ENCODE results near the gene MKNK2. TPM values are rescaled to one million over a fixed set of nuclear protein-coding genes. Genes with fewer than 3 reads are reported as not detected.

Gene MKNK2
- total and polyA plus RNA-seq, 3 experiments from 2014 or later, result 50.8 to 147 (median 137) TPM

GRCh38 chr19:2054763-2055162 lies 3.7 kb upstream of the MKNK2 start:
- H3K27ac ChIP-seq (ENCODE audit: low read depth, low read length), result no peak overlapping the region
- Mint-ChIP-seq H3K9me3 (no peaks in the 10 kb centered on the region), H3K36me3 (peaks cover 0 to 4% (median 0%) of the 10 kb centered on the region in 3 donors), H3K27ac (peak overlapping the region in 6 of 8 donors; percentile 64 to 90 (median 80)), H3K4me1 (peaks cover 29 to 64% (median 40%) of the 10 kb centered on the region in 3 donors), H3K27me3 (no peaks in the 10 kb centered on the region), H3K4me3 (peak overlapping the region in 1 of 7 donors; percentile 37)
- no peak overlapping the region for H3K4me3 ChIP-seq (ENCODE audit: low read length)
- no peaks in the 10 kb centered on the region for H3K27me3 ChIP-seq (ENCODE audit: insufficient read depth, low read length, poor library complexity, severe bottlenecking)
- ChIA-PET CTCF (interaction anchor here (1.1 kb wide), 1 partner anchor 25 kb away, joined by 4 read pairs; no protein-coding TSS in a partner anchor), POLR2A (interaction anchor here (0.7 kb wide), 1 partner anchor 1277 kb away, joined by 4 read pairs; no protein-coding TSS in a partner anchor)
- no peak for DNase-seq
- H3K4me1 ChIP-seq (ENCODE audit: insufficient read depth, low read length), result peaks cover 65% of the 10 kb centered on the region
- no peaks in the 10 kb centered on the region for H3K36me3 ChIP-seq (ENCODE audit: insufficient read depth, low read length)
- H3K9me3 ChIP-seq (ENCODE audit: low read length), result no peaks in the 10 kb centered on the region

DNA sequence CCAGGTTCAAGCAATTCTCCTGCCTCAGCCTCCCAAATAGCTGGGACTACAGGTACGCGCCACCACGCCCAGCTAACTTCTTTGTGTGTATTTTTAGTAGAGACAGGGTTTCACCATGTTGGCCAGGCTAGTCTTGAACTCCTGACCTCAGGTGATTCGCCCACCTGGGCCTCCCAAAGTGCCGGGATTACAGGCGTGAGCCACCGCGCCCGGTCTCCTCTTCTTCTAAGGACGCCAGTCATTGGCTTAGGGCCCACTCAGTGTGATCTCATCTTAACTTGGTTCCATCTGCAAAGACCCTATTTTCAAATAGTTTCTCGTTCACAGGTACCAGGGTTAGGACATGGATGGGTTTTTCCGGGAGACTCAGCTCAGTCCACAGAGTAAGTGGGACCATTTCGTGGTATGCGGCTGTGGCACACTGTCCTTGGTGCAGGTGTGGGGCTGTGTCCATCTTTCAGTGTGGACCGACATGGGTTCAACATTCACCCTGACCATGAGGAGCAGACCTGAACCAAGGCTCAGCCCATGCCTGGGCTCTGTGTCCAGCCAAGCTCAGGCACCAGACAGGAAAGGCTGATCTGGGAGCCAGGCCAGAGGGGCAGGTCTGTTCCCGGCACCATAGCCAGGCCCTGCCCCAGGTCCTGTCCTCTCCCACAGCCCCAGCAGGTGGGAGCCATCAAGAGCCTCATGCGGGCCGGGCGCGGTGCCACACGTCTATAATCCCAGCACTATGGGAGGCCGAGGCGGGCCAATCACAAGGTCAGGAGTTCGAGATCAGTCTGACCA lies 2.8 kb upstream of the MKNK2 start:
- H3K27me3 Mint-ChIP-seq, result no peaks in the 10 kb centered on the region
- H3K4me3 ChIP-seq (ENCODE audit: low read length), result no peak overlapping the region
- no peak overlapping the region for H3K27ac ChIP-seq (ENCODE audit: low read depth, low read length)
- H3K36me3 ChIP-seq (ENCODE audit: insufficient read depth, low read length), result no peaks in the 10 kb centered on the region
- ChIA-PET POLR2A (interaction anchor here (0.6 kb wide), 1 partner anchor 15 kb away, joined by 4 read pairs; no protein-coding TSS in a partner anchor), CTCF (interaction anchor here (1.1 to 3.0 kb wide), 2 partner anchors 12 to 24 kb away, joined by 4 to 19 read pairs; no protein-coding TSS in a partner anchor)
- H3K4me1 ChIP-seq (ENCODE audit: insufficient read depth, low read length), result peaks cover 65% of the 10 kb centered on the region
- H3K27ac Mint-ChIP-seq, result peak overlapping the region in 7 of 8 donors; percentile 51 to 99 (median 93)
- H3K36me3 Mint-ChIP-seq, result peaks cover 0 to 10% (median 0%) of the 10 kb centered on the region in 3 donors
- peaks cover 32 to 69% (median 36%) of the 10 kb centered on the region in 3 donors for H3K4me1 Mint-ChIP-seq
- H3K27me3 ChIP-seq (ENCODE audit: insufficient read depth, low read length, poor library complexity, severe bottlenecking), result no peaks in the 10 kb centered on the region
- no peaks in the 10 kb centered on the region for H3K9me3 ChIP-seq (ENCODE audit: low read length)
- no peaks in the 10 kb centered on the region for H3K9me3 Mint-ChIP-seq
- peak overlapping the region in 2 of 7 donors; percentile 42 to 54 for H3K4me3 Mint-ChIP-seq
- no peak for DNase-seq

DNA sequence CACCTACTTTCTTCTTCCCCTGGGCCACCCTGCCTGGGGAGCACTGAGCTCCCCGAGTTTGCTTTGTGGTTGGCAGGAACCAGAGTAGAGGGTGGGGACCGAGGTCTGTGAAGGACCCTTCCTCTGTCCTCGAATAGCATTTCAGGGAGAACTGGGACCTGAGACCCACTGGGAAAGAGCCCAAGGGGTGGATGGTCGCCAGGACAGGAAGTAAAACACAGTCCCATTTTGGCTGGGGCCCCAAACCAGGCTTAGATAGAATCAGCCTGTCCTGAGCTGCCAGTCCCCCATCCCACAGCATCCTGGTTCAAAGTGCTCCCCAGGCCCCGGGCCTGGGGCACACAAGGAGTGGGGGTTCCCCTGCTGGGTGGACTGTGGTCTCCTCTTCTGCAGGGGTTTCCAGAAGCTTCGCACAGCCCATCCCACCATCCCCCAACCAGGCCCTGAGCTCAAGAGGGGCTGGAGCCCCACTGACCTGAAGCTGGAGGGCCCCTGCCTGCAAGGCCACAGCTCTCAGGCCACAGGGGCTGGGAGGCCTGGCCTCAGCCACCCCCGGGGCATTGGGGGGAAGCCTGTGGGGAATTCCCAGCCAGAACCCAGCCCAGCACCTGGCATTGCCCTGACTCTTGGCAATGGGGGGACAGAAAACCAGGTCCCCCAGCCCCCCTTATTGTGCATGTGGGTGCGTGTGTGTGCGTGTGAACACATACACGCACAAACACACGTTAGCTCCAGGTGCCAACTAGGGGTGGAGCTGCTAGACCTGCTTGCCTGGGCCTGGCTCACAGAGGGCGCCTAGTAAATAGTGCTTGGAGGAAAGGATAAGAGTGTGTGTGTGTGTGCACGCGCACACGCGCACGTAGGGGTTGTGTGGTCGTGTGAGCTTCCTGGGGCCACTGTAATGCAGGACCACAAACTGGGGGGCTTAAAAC lies 995 bp upstream of the MKNK2 start:
- Histone ChIP-seq H3K36me3 (ENCODE audit: insufficient read depth, low read length) (no peaks in the 10 kb centered on the region), H3K9me3 (ENCODE audit: low read length) (no peaks in the 10 kb centered on the region), H3K27me3 (ENCODE audit: insufficient read depth, low read length, poor library complexity, severe bottlenecking) (no peaks in the 10 kb centered on the region), H3K4me1 (ENCODE audit: insufficient read depth, low read length) (peaks cover 65% of the 10 kb centered on the region), H3K27ac (ENCODE audit: low read depth, low read length) (peak overlapping the region; percentile 76), H3K4me3 (ENCODE audit: low read length) (peak overlapping the region; percentile 25)
- Mint-ChIP-seq H3K36me3 (peaks cover 0 to 15% (median 0%) of the 10 kb centered on the region in 3 donors), H3K27ac (peak overlapping the region; percentile 92 to 99 (median 97)), H3K4me1 (peaks cover 27 to 67% (median 31%) of the 10 kb centered on the region in 3 donors), H3K27me3 (peaks cover 0 to 2% of the 10 kb centered on the region in 2 donors), H3K4me3 (peak overlapping the region; percentile 39 to 92 (median 76)), H3K9me3 (no peaks in the 10 kb centered on the region)
- POLR2A ChIA-PET, result interaction anchor here (0.6 to 2.0 kb wide), 9 partner anchors 8 to 195 kb away, joined by 3 to 17 read pairs (median 4); no protein-coding TSS in a partner anchor
- CTCF ChIA-PET, result interaction anchor here (0.8 to 3.0 kb wide), 13 partner anchors 8 to 183 kb away, joined by 3 to 19 read pairs (median 5); no protein-coding TSS in a partner anchor
- peak; percentile 53 to 84 (median 66) for DNase-seq

- POLR2A ChIA-PET, result interaction anchor here (0.5 to 1.7 kb wide), 6 partner anchors 8 to 120 kb away, joined by 3 to 6 read pairs (median 4); no protein-coding TSS in a partner anchor
- H3K36me3 ChIP-seq (ENCODE audit: insufficient read depth, low read length), result peaks cover 5% of the 10 kb centered on the region
- H3K4me1 ChIP-seq (ENCODE audit: insufficient read depth, low read length), result peaks cover 58% of the 10 kb centered on the region
- H3K27ac ChIP-seq (ENCODE audit: low read depth, low read length), result peak overlapping the region; percentile 88
- H3K27ac Mint-ChIP-seq, result peak overlapping the region in 7 of 8 donors; percentile 21 to 94 (median 86)
- peak overlapping the region; percentile 98 for H3K4me3 ChIP-seq (ENCODE audit: low read length)
- H3K9me3 Mint-ChIP-seq, result no peaks in the 10 kb centered on the region
- no peaks in the 10 kb centered on the region for H3K27me3 ChIP-seq (ENCODE audit: insufficient read depth, low read length, poor library complexity, severe bottlenecking)
- CTCF ChIA-PET, result interaction anchor here (0.7 to 2.7 kb wide), 2 partner anchors 8 to 17 kb away, joined by 3 to 6 read pairs; no protein-coding TSS in a partner anchor
- peak overlapping the region; percentile 86 to 95 (median 88) for H3K4me3 Mint-ChIP-seq
- peaks cover 0 to 2% of the 10 kb centered on the region in 2 donors for H3K27me3 Mint-ChIP-seq
- H3K4me1 Mint-ChIP-seq, result peaks cover 23 to 58% (median 25%) of the 10 kb centered on the region in 3 donors
- no peak for DNase-seq
- H3K36me3 Mint-ChIP-seq, result peaks cover 0 to 26% (median 0%) of the 10 kb centered on the region in 3 donors
- no peaks in the 10 kb centered on the region for H3K9me3 ChIP-seq (ENCODE audit: low read length)
Measured at GRCh38 chr19:2050349-2050990, 574 bp downstream of the MKNK2 start.

GRCh38 chr19:2049741-2050348 lies 1.2 kb downstream of the MKNK2 start:
- H3K36me3 ChIP-seq (ENCODE audit: insufficient read depth, low read length), result peaks cover 5% of the 10 kb centered on the region
- Mint-ChIP-seq H3K27me3 (peaks cover 0 to 2% of the 10 kb centered on the region in 2 donors), H3K9me3 (no peaks in the 10 kb centered on the region), H3K4me3 (peak overlapping the region; percentile 86 to 95 (median 88)), H3K4me1 (peaks cover 20 to 57% (median 23%) of the 10 kb centered on the region in 3 donors), H3K36me3 (peaks cover 0 to 33% (median 0%) of the 10 kb centered on the region in 3 donors), H3K27ac (peak overlapping the region; percentile 73 to 94 (median 88))
- H3K27me3 ChIP-seq (ENCODE audit: insufficient read depth, low read length, poor library complexity, severe bottlenecking), result no peaks in the 10 kb centered on the region
- POLR2A ChIA-PET, result interaction anchor here (0.5 to 1.7 kb wide), 6 partner anchors 8 to 120 kb away, joined by 3 to 6 read pairs (median 4); no protein-coding TSS in a partner anchor
- peaks cover 59% of the 10 kb centered on the region for H3K4me1 ChIP-seq (ENCODE audit: insufficient read depth, low read length)
- peak overlapping the region; percentile 88 for H3K27ac ChIP-seq (ENCODE audit: low read depth, low read length)
- CTCF ChIA-PET, result interaction anchor here (0.7 to 2.7 kb wide), 5 partner anchors 8 to 120 kb away, joined by 3 to 6 read pairs (median 3); no protein-coding TSS in a partner anchor
- DNase-seq, result peak; percentile 34 to 78 (median 65)
- H3K4me3 ChIP-seq (ENCODE audit: low read length), result peak overlapping the region; percentile 98
- no peaks in the 10 kb centered on the region for H3K9me3 ChIP-seq (ENCODE audit: low read length)

GRCh38 chr19:2048959-2049740 lies 1.9 kb downstream of the MKNK2 start:
- peak overlapping the region; percentile 86 to 95 (median 88) for H3K4me3 Mint-ChIP-seq
- peak overlapping the region; percentile 88 for H3K27ac ChIP-seq (ENCODE audit: low read depth, low read length)
- H3K36me3 Mint-ChIP-seq, result peaks cover 0 to 35% (median 0%) of the 10 kb centered on the region in 3 donors
- peaks cover 5% of the 10 kb centered on the region for H3K36me3 ChIP-seq (ENCODE audit: insufficient read depth, low read length)
- ChIA-PET CTCF (interaction anchor here (1.0 to 2.7 kb wide), 6 partner anchors 11 to 119 kb away, joined by 3 to 6 read pairs (median 4); no protein-coding TSS in a partner anchor), POLR2A (interaction anchor here (0.6 to 1.7 kb wide), 6 partner anchors 7 to 106 kb away, joined by 3 to 6 read pairs (median 5); no protein-coding TSS in a partner anchor)
- peaks cover 0 to 3% of the 10 kb centered on the region in 2 donors for H3K27me3 Mint-ChIP-seq
- H3K4me1 Mint-ChIP-seq, result peaks cover 19 to 57% (median 24%) of the 10 kb centered on the region in 3 donors
- H3K9me3 ChIP-seq (ENCODE audit: low read length), result no peaks in the 10 kb centered on the region
- DNase-seq, result no peak
- peak overlapping the region in 7 of 8 donors; percentile 76 to 94 (median 89) for H3K27ac Mint-ChIP-seq
- H3K27me3 ChIP-seq (ENCODE audit: insufficient read depth, low read length, poor library complexity, severe bottlenecking), result no peaks in the 10 kb centered on the region
- H3K9me3 Mint-ChIP-seq, result no peaks in the 10 kb centered on the region
- peak overlapping the region; percentile 98 for H3K4me3 ChIP-seq (ENCODE audit: low read length)
- H3K4me1 ChIP-seq (ENCODE audit: insufficient read depth, low read length), result peaks cover 66% of the 10 kb centered on the region
